Peyer's patch (tissue), 4 donors: ENCODE results near the gene EYA4. TPM values are rescaled to one million over a fixed set of nuclear protein-coding genes. Genes with fewer than 3 reads are reported as not detected.

Source experiments
- DNase-seq, 3 donors: peaks; one replicate each; pipeline ENCODE4 v3.0.0-alpha.2; 2017 to 2019
- H3K27ac ChIP-seq, 4 donors: fragments of 200-600 bp; sonication (generic); one replicate each; pipeline ENCODE4 v1.5.1; 2016 to 2019
- H3K27me3 ChIP-seq, 2 donors: fragments of 200-600 bp; sonication (generic); one replicate each; pipeline ENCODE4 v1.5.1; 2019
- H3K36me3 ChIP-seq, 3 donors: fragments of 200-600 bp; sonication (generic); one replicate each; pipeline ENCODE4 v1.5.1; 2016 to 2019
- H3K4me1 ChIP-seq, 4 donors: fragments of 200-600 bp; sonication (generic); one replicate each; pipeline ENCODE4 v1.5.1; 2016 to 2019
- H3K4me3 ChIP-seq, 4 donors: fragments of 200-600 bp; sonication (generic); 1 replicate in 3 of 4; 2 replicates in 1 of 4; pipeline ENCODE4 v1.5.1; 2016 to 2019; ENCODE audit warnings: mild to moderate bottlenecking in 1 of 4
- H3K9me3 ChIP-seq, 4 donors: fragments of 200-600 bp; sonication (generic); one replicate each; pipeline ENCODE4 v1.5.1; 2016 to 2019; ENCODE audit warnings: mild to moderate bottlenecking in 1 of 4
- POLR2A ChIP-seq, 2 donors: fragments of 450-650 bp; IDR thresholded peaks; one replicate each; pipeline ENCODE4 v1.5.1; 2017; ENCODE audit warnings: antibody characterized with exemption in 2 of 2, mild to moderate bottlenecking in 2 of 2, moderate library complexity in 2 of 2
- total RNA-seq, 4 donors: library from RNA; depleted of rRNA; stranded (reverse); fragments of >200 nt; gene quantifications; one replicate each; pipeline ENCODE4 v1.1.0, GENCODE V29; 2016
- TF ChIP-seq, protein P1 (sequence below), 6 experiments: fragments of 450-650 bp in 4 of 6; fragments of 200-600 bp in 2 of 6; sonication (generic) in 1 of 6; IDR thresholded peaks; one replicate each; pipeline ENCODE4 v1.5.1; 2017 to 2019; ENCODE audit warnings: antibody characterized with exemption in 6 of 6, mild to moderate bottlenecking in 3 of 6, moderate library complexity in 1 of 6

EYA4 gene
- total RNA-seq, 4 donors from 2014 or later: 0.19 to 3.3 (median 1.3) TPM; not detected in 1

DNA sequence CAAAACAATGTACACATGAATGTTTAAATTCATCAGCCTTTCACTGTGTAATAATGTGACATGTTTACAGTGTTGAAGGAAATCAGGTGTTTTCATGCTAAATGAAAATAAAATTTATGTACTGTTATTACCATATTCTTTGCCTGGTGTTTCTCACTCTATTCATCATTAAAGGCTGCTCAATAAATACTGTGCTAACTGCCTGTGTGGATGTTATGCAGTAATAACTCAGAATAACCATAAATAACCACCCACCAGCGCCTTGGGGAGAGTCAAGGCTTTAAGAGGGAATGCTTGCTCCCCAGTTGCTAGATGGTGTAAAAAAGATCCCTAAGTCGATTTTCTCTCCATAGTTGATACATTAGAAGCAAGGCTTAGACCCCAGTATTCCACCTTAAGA lies 299.9 kb downstream of the EYA4 start:
- Histone ChIP-seq H3K27ac (no peak overlapping the region), H3K4me3 (no peak overlapping the region), H3K27me3 (no peaks in the 10 kb centered on the region), H3K36me3 (no peaks in the 10 kb centered on the region), H3K9me3 (no peaks in the 10 kb centered on the region), H3K4me1 (no peaks in the 10 kb centered on the region)
- DNase-seq: no peak
- TF ChIP-seq POLR2A (IDR thresholded peaks at IDR 0.05): no peak
- TF ChIP-seq, protein P1, sequence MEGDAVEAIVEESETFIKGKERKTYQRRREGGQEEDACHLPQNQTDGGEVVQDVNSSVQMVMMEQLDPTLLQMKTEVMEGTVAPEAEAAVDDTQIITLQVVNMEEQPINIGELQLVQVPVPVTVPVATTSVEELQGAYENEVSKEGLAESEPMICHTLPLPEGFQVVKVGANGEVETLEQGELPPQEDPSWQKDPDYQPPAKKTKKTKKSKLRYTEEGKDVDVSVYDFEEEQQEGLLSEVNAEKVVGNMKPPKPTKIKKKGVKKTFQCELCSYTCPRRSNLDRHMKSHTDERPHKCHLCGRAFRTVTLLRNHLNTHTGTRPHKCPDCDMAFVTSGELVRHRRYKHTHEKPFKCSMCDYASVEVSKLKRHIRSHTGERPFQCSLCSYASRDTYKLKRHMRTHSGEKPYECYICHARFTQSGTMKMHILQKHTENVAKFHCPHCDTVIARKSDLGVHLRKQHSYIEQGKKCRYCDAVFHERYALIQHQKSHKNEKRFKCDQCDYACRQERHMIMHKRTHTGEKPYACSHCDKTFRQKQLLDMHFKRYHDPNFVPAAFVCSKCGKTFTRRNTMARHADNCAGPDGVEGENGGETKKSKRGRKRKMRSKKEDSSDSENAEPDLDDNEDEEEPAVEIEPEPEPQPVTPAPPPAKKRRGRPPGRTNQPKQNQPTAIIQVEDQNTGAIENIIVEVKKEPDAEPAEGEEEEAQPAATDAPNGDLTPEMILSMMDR (IDR thresholded peaks at IDR 0.05): no peak

DNA sequence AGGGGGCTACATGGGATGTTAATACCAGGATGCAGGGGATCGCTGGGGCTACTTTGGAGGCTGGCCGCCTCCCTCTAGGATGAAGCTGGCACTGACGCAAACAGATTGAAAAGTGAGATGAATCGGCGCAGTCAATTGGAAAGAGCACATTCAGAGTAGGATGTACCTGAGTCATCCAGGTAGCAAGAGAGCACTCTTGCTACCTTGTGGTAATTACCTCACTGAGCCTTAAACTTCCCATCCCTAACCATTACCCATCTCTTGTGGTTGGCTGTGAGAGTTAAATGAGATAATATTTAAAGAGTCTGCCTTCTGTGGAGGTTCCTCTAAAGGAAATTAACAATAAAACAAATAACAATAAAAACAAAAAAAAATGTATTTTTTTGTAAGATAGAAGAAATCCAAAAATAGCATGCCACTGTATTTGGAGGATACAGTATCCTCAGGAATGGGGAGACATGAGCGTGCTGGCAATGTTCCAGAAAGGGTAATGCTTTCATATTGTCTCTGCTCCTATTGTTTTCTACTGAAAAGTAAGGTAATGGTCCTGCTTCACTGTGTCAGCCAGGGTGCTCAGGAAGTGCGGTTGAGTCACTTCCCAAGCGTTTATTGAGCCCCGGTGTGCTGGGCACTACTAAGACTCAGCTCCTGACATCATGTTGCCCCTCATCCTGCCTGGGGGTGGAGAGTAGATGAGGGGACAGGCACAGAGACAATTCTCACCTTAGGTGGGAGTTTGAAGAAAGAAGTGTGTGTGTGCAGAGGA lies 301.1 kb downstream of the EYA4 start:
- no peaks in the 10 kb centered on the region for H3K4me1 ChIP-seq
- no peaks in the 10 kb centered on the region for H3K9me3 ChIP-seq
- no peak overlapping the region for H3K4me3 ChIP-seq
- TF ChIP-seq POLR2A (IDR thresholded peaks at IDR 0.05): no peak
- TF ChIP-seq, protein P1 (IDR thresholded peaks at IDR 0.05): no peak
- no peaks in the 10 kb centered on the region for H3K27me3 ChIP-seq
- DNase-seq: no peak
- H3K36me3 ChIP-seq: no peaks in the 10 kb centered on the region
- no peak overlapping the region for H3K27ac ChIP-seq

GRCh38 chr6:133544419-133544818 lies 303.3 kb downstream of the EYA4 start:
- Histone ChIP-seq H3K4me3 (no peak overlapping the region), H3K27ac (no peak overlapping the region), H3K4me1 (no peaks in the 10 kb centered on the region), H3K27me3 (no peaks in the 10 kb centered on the region), H3K9me3 (no peaks in the 10 kb centered on the region), H3K36me3 (no peaks in the 10 kb centered on the region)
- TF ChIP-seq, protein P1 (IDR thresholded peaks at IDR 0.05): no peak
- no peak for TF ChIP-seq POLR2A (IDR thresholded peaks at IDR 0.05)
- DNase-seq: no peak

GRCh38 chr6:133546098-133546497 lies 304.9 kb downstream of the EYA4 start:
- TF ChIP-seq, protein P1 (IDR thresholded peaks at IDR 0.05): no peak
- TF ChIP-seq POLR2A (IDR thresholded peaks at IDR 0.05): no peak
- Histone ChIP-seq H3K27ac (no peak overlapping the region), H3K4me1 (no peaks in the 10 kb centered on the region), H3K36me3 (no peaks in the 10 kb centered on the region), H3K27me3 (no peaks in the 10 kb centered on the region), H3K9me3 (no peaks in the 10 kb centered on the region), H3K4me3 (no peak overlapping the region)
- no peak for DNase-seq

DNA sequence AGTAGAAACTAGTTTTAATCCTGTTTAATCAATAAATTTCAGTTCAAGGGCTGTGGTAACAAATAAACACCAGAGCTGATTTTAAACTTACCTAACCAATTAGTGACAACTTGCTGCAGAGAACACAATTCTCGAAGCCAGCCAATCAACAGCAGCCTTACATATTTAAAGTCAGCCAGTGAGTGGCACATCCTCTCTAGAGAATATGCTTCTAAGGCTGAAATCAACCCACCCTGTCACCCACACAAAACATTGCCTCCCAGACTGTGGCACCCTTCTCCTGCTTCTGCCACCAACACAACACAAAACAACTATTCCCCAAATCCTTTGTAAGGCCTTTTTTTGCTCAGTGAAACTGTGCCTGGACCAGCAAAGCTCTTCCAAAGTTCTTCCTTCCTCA lies 306.0 kb downstream of the EYA4 start:
- Histone ChIP-seq H3K36me3 (no peaks in the 10 kb centered on the region), H3K27ac (no peak overlapping the region), H3K27me3 (no peaks in the 10 kb centered on the region), H3K9me3 (no peaks in the 10 kb centered on the region), H3K4me1 (no peaks in the 10 kb centered on the region), H3K4me3 (no peak overlapping the region)
- DNase-seq: no peak
- TF ChIP-seq, protein P1 (IDR thresholded peaks at IDR 0.05): no peak
- TF ChIP-seq POLR2A (IDR thresholded peaks at IDR 0.05): no peak
